ENCODE measurements around the gene LTBP4.

DNA sequence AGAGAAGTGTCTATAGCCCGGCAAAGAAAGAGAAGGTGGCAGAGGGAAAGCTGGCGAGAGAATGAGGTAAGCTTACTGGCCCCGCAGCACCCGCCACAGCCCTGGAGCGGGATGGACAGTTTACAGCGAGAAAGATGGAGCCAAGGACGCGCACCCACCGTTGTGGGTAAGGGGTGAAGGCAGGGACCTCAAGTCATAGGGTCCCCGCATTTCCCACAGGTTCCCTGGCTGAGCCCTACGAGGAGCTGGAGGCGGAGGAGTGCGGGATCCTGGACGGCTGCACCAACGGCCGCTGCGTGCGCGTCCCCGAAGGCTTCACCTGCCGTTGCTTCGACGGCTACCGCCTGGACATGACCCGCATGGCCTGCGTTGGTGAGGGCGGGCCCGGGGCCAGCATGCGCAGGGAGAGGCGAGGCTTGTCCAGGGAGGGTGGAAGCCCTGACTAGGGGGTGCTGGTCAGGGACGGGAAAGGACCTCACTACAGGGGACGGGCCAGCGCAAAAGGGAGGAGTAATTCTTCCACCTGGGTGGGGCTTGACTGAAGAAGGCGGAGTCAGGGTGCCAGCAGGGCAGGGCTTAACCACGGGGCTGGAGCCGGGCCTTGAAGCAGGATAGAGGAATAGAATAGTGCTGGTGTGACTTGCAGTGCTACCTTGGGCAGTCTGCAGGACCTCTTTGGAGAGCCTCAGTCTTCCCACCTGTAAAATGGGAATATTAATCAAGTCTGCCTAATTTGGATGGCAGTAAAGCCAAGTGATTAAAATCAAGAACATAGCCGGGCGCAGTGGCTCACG lies 26.5 kb downstream of the LTBP4 start:
- TF ChIP-seq TAF1 (IDR thresholded peaks at IDR 0.05; ENCODE audit: low read depth, low read length) = no peak
- no peak for TF ChIP-seq PAX5 (IDR thresholded peaks at IDR 0.05; ENCODE audit: insufficient read depth, low read length, severe bottlenecking)
- TF ChIP-seq POLR2A (IDR thresholded peaks at IDR 0.05; ENCODE audit: low read depth, low read length) = no peak
- no peak for TF ChIP-seq POLR2AphosphoS5 (IDR thresholded peaks at IDR 0.05; ENCODE audit: low read depth, low read length)
